Mucosa of stomach (tissue), 1 donor: Measurements from ENCODE around the gene ACVRL1.
"Not testable (repeated sequence)": the region's sequence is repeated elsewhere in the genome, so short reads cannot be mapped to it uniquely, and the experiment has no call there.

Experiments
- H3K27me3 ChIP-seq: one replicate; pipeline ENCODE4 v1.7.0; 2013; ENCODE audit warnings: mild to moderate bottlenecking, low read length; ENCODE audit not compliant: control insufficient read depth, insufficient read depth
- H3K36me3 ChIP-seq: one replicate; pipeline ENCODE4 v1.7.0; 2013; ENCODE audit warnings: low read length; ENCODE audit not compliant: control insufficient read depth, insufficient read depth
- H3K4me1 ChIP-seq: one replicate; pipeline ENCODE4 v1.7.0; 2013; ENCODE audit warnings: mild to moderate bottlenecking, low read length; ENCODE audit not compliant: control insufficient read depth, insufficient read depth
- H3K4me3 ChIP-seq: one replicate; pipeline ENCODE4 v1.7.0; 2013; ENCODE audit warnings: low read length
- H3K9ac ChIP-seq: one replicate; pipeline ENCODE4 v1.7.0; 2013; ENCODE audit warnings: mild to moderate bottlenecking, low read length, moderate library complexity
- H3K9me3 ChIP-seq: one replicate; pipeline ENCODE4 v1.7.0; 2013; ENCODE audit warnings: mild to moderate bottlenecking, low read length, moderate library complexity; ENCODE audit not compliant: control insufficient read depth
- donor health status: Pancreatic carcinoma.

The ACVRL1 gene

DNA sequence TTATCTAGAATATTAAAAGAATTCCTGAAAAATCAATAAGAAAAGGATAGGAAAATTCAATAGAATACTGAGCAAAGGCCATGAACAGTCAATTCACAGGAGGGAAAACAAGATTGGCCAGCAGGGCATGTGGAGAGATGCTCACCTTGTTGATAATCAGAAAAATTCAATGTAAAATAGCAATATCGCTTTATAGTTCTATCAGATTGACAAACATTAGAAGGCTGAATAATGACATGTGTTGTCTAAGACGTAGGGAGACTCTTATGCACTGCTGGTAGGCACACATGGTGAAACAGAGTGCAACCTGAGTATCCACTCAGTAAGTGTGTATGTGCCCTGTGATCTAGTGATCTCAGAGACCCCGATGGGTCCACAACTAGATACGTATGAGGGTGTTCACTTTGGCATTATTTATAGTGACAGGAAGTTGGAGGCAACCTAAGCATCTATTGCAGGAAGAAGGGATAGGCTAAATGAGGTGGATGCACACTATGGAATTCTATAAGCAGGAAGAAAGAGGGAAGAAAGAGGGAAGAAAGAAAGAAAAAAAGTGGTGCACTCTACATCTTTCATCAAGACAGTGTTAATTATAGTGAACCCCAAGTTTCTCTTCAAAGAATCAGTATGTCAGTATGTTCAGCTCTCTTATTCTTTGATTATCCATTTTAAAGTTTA, 23.2 kb upstream of the ACVRL1 start:
- H3K4me1 ChIP-seq, result peaks cover 4% of the 10 kb centered on the region
- no peaks in the 10 kb centered on the region for H3K9me3 ChIP-seq
- H3K9ac ChIP-seq, result no peak overlapping the region
- no peak overlapping the region for H3K4me3 ChIP-seq
- no peaks in the 10 kb centered on the region for H3K36me3 ChIP-seq
- peaks cover 9% of the 10 kb centered on the region for H3K27me3 ChIP-seq

DNA sequence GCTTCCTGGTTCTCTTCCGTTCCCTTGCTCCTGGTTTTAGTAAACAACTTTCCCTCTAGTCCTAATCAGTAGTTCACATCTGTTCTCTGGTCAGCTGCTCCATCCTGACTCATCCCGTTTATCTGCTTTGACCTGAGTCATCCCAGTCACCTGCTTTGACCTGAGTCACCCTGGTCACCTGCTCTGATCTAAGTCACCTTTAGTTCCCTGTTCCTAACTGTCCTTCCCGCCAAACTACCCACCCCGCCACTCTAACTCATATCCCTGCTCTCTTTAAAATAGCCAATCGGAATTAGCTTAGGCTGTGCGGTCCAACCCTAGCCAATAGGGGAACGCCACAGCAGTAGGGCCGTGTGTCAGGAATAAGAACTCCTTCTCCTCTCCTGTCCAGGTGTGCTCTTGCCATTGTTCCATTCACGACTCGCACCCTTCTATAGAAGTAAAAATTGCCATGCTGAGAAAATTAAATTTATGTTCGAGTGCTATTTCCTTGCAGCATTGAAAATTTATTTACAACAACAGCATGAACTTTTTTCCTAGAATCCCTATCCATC, 22.6 kb upstream of the ACVRL1 start:
- H3K9ac ChIP-seq, result no peak overlapping the region
- no peaks in the 10 kb centered on the region for H3K9me3 ChIP-seq
- no peak overlapping the region for H3K4me3 ChIP-seq
- no peaks in the 10 kb centered on the region for H3K36me3 ChIP-seq
- H3K27me3 ChIP-seq, result peaks cover 9% of the 10 kb centered on the region
- H3K4me1 ChIP-seq, result peaks cover 4% of the 10 kb centered on the region

DNA sequence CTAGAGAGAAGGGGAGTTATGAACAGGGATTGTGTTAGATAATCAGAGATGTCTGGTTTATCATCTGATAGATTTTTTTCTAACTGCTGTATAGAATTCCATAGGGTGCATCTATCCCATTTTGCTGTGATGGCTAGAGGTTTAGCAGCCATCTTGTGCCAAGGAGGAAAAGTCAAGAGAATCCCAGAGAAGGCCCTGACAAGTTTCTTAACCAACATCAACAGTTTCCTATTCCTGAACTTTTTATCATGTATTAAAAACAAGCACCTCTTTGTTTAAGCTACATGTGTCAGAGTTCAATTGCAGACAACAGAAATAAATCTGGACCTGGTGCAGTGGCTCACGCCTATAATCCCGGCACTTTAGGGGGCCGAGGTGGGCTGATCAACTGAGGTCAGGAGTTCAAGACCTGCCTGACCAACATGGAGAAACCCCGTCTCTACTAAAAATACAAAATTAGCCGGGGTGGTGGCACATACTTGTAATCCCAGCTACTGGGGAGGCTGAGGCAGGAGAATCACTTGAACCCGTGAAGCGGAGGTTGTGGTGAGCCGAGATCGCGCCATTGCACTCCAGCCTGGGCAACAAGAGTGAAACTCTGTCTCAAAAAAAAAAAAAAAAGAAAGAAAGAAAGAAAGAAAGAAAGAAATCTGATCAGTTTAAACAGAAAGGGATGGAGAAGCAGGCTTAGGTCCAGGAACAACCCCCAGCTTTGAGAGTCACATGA, 21.8 kb upstream of the ACVRL1 start:
- H3K9ac ChIP-seq, H3K4me1 ChIP-seq, H3K9me3 ChIP-seq, H3K36me3 ChIP-seq, H3K27me3 ChIP-seq, H3K4me3 ChIP-seq: not testable (repeated sequence)

DNA sequence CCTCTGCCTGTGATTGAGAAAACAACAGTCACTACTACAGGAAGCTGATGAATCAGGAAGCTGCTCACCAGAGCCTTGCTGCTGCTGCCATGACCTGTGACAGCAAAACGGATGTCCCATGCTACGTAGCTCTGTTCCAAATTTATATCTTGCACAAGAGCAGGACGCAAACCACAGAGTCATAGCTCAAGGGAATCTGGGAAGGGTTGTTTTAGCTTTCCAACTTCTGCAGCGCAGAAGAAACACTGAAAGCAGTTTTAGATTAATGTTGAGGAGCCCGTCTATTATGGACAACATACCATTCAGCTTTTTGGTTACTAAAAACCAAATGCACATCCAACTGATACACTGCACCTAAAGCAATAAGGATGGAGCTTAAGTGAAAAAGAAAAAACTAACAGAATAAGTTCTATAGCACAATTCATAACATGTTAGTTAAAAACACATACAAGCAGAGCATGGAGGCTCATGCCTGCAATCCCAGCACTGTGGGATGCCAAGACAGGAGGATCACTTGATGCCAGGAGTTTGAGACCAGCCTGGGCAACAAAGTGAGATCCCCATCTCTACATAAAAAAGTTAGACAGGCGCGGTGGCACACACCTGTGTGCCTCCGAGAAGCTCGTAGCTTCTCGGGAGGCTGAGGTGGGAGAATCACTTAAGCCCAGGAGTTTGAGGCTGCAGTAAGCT, 21.1 kb upstream of the ACVRL1 start:
- peaks cover 9% of the 10 kb centered on the region for H3K27me3 ChIP-seq
- no peaks in the 10 kb centered on the region for H3K9me3 ChIP-seq
- no peak overlapping the region for H3K4me3 ChIP-seq
- no peaks in the 10 kb centered on the region for H3K36me3 ChIP-seq
- H3K4me1 ChIP-seq, result peaks cover 7% of the 10 kb centered on the region
- no peak overlapping the region for H3K9ac ChIP-seq

- peaks cover 9% of the 10 kb centered on the region for H3K27me3 ChIP-seq
- H3K9me3 ChIP-seq, result no peaks in the 10 kb centered on the region
- no peaks in the 10 kb centered on the region for H3K36me3 ChIP-seq
- no peak within 1 kb of the TSS for H3K9ac ChIP-seq
- peaks cover 11% of the 10 kb centered on the region for H3K4me1 ChIP-seq
- H3K4me3 ChIP-seq, result no peak within 1 kb of the TSS
Observed at GRCh38 chr12:51887476-51888315, 19.6 kb upstream of the ACVRL1 start, which contains the start of gene ANKRD33. TSS of gene ANKRD33 (plus strand) at chr12:51888103. CDS start at chr12:51888187, 84 bp downstream.

DNA sequence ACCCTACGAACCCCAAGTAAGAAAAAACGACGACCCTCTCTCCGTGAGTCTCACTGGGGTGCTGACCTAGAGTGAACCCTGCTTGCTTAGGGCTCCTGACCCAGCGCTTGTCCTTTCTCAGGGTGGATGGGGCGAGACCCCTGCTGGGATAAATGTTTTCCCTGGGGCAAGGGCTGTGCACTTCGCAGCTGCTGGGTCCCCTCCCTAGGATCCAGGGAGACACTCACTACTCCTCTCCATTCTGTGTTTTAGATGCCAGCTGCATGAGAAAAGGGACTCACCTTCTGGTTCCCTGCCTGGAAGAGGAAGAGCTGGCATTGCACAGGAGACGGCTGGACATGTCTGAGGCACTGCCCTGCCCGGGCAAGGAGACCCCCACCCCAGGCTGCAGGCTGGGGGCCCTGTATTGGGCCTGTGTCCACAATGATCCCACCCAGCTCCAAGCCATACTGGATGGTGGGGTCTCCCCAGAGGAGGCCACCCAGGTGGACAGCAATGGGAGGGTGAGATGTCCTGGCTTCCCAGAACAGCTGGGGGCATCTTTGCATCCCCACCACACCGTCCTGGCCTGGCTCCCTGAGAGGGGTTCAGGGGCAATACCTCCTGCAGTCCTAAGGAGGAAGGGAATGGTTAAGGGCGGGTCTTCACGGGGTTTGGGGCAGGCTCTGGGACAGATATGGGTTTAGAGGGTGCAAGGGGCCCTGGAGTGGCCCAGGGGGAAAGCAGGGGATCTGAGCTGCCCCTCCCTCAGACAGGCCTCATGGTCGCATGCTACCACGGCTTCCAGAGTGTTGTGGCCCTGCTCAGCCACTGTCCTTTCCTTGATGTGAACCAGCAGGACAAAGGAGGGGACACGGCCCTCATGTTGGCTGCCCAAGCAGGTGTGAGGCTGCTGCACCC, 18.7 kb upstream of the ACVRL1 start:
- Histone ChIP-seq H3K4me1 (peaks cover 11% of the 10 kb centered on the region), H3K4me3 (no peak overlapping the region), H3K9ac (no peak overlapping the region), H3K36me3 (no peaks in the 10 kb centered on the region), H3K27me3 (peaks cover 9% of the 10 kb centered on the region), H3K9me3 (no peaks in the 10 kb centered on the region)

- Histone ChIP-seq H3K27me3 (peaks cover 9% of the 10 kb centered on the region), H3K4me3 (no peak overlapping the region), H3K36me3 (no peaks in the 10 kb centered on the region), H3K9me3 (no peaks in the 10 kb centered on the region), H3K4me1 (peaks cover 11% of the 10 kb centered on the region), H3K9ac (no peak overlapping the region)
Observed at GRCh38 chr12:51889216-51890132, 17.8 kb upstream of the ACVRL1 start.

- H3K9me3 ChIP-seq, result no peaks in the 10 kb centered on the region
- H3K36me3 ChIP-seq, result no peaks in the 10 kb centered on the region
Observed at GRCh38 chr12:51890133-51890464, 17.2 kb upstream of the ACVRL1 start.

DNA sequence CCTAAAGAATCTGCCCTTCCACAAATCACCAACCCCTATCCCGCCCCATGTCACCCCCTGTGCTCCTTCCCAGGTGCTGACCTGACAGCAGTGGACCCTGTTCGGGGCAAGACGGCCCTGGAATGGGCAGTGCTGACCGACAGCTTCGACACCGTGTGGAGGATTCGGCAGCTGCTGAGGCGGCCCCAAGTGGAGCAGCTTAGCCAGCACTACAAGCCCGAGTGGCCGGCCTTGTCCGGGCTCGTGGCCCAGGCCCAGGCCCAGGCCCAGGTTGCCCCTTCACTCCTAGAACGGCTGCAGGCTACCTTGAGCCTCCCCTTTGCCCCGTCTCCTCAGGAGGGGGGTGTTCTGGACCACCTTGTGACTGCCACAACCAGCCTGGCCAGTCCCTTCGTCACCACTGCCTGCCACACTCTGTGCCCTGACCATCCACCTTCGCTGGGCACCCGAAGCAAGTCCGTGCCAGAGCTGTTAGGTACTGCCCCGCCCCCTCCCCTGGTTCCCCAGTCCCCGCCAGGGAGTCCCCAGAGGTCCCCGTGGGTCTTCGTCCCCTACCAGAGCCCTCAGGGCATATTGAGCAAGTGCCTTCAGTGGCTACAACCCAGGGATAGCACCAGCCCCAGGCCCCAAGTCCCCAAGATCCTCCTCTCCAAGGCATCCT, 16.7 kb upstream of the ACVRL1 start:
- H3K9ac ChIP-seq, result no peak overlapping the region
- H3K4me1 ChIP-seq, result peaks cover 19% of the 10 kb centered on the region
- no peaks in the 10 kb centered on the region for H3K36me3 ChIP-seq
- H3K4me3 ChIP-seq, result no peak overlapping the region
- no peaks in the 10 kb centered on the region for H3K9me3 ChIP-seq
- peaks cover 9% of the 10 kb centered on the region for H3K27me3 ChIP-seq

More at GRCh38 chr12:51890133-51890464, 17.2 kb upstream of the ACVRL1 start:
- Histone ChIP-seq H3K9ac (no peak overlapping the region), H3K4me3 (no peak overlapping the region), H3K27me3 (peaks cover 9% of the 10 kb centered on the region), H3K4me1 (peaks cover 16% of the 10 kb centered on the region)

DNA sequence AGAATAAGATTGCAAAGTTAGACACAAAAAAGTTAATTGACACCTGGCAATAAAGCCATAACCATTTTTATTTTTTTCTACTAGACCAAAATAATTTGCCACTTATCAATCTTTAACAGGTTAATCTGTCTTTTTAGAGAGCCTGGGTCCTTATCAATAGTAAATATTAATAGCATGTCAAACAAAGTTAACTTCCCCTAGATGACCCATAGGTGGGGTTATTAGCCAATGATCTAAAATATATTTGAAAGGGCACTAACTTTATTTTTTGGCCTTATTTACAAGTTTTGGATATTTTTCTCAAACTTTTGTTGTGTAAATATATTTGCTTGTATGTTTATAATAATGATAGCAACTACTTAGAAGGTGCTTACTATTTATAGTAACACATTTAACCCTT, 15.5 kb upstream of the ACVRL1 start:
- peaks cover 19% of the 10 kb centered on the region for H3K4me1 ChIP-seq
- no peak overlapping the region for H3K4me3 ChIP-seq
- no peak overlapping the region for H3K9ac ChIP-seq
- peaks cover 9% of the 10 kb centered on the region for H3K27me3 ChIP-seq
- H3K9me3 ChIP-seq, result no peaks in the 10 kb centered on the region
- no peaks in the 10 kb centered on the region for H3K36me3 ChIP-seq
